GM21360 (cell line): ENCODE data around the gene ZNF70.

Experiments used
- ATAC-seq: cut with Tn5 transposase; IDR thresholded peaks from one replicate; pipeline ENCODE4 v1.9.1; 2021; ENCODE audit warnings: mild to moderate bottlenecking, moderate library complexity; ENCODE audit not compliant: unreplicated experiment

Gene ZNF70

DNA sequence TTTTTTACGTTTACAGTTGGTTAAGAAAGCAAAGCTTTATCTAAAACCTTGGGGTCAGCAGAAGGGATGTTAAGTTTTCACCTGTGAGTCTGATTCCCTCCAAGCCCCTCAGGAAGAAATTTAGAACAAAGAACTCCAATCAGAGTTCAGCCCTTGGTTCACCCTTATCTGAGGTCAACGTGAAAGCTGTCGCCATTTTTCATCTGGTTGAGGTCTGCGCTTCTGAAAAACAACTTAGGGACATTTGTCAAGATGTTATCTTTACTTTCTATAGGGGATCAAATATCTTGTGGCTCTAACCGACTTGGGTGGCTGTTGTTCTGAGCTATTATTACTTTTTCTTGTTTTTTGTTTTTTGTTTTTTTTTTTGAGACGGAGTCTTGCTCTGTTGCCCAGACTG lies 30.1 kb downstream of the ZNF70 start:
- ATAC-seq: no peak

DNA sequence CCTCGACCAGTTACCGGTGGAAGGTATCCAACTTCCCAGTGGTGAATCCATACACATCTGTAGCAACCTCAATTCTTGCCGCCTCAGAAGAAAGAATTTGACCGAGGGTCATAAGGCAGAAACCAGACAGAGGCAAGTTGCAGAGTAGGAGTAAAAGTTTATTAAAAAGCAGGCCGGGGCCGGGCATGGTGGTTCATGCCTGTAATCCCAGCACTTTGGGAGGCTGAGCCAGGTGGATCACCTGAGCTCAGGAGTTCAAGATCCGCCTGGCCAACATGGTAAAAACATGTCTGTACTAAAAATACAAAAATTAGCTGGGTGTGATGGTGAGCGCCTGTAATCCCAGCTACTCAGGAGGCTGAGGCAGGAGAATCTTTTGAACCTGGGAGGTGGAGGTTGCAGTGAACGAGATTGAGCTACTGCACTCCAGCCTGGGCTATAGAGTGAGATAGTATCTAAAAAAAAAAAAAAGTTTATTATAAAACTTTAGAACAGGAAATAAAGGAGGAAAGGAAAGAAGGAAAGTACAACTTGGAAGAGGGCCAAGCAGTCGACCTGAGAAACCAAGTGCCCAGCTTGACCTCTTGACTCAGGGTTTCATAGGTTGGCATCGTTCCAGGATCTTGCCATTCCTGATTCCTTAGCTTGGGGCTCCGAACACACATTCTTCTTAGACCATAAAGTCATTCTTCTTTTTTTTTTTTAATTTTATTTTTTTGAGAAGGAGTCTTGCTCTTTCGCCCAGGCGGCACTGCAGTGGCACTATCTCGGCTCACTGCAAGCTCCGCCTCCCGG lies 32.3 kb downstream of the ZNF70 start:
- ATAC-seq: no peak

- ATAC-seq: peak; percentile 84
Measured at GRCh38 chr22:23716811-23717801, 33.8 kb downstream of the ZNF70 start.

DNA sequence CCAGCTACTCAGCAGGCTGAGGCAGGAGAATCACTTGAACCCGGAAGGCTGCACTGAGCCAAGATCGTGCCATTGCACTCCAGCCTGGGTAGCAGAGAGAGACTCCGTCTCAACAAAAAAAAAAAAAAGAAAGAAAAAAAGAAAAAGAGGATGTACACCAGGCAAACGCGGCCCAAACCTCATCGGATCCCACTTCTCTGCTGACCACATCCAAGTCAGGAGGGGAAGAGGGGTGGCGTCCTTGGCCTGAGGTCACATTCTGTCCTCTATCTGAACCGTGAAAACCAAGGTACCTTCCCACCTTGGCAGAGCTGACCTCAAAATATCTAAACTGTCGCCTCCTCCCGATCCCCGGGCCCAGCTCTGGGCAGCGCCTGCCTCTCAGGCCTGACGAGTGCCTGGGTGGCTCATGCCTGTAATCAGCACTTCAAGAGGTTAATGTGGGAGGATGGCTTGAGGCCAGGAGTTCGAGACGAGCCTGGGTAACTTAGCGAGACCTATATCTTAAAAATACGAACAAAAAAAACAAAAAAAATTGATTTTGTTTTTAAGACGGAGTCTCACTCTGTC lies 35.0 kb downstream of the ZNF70 start:
- no peak for ATAC-seq

- ATAC-seq: no peak
Measured at GRCh38 chr22:23714596-23715578, 36.0 kb downstream of the ZNF70 start.

DNA sequence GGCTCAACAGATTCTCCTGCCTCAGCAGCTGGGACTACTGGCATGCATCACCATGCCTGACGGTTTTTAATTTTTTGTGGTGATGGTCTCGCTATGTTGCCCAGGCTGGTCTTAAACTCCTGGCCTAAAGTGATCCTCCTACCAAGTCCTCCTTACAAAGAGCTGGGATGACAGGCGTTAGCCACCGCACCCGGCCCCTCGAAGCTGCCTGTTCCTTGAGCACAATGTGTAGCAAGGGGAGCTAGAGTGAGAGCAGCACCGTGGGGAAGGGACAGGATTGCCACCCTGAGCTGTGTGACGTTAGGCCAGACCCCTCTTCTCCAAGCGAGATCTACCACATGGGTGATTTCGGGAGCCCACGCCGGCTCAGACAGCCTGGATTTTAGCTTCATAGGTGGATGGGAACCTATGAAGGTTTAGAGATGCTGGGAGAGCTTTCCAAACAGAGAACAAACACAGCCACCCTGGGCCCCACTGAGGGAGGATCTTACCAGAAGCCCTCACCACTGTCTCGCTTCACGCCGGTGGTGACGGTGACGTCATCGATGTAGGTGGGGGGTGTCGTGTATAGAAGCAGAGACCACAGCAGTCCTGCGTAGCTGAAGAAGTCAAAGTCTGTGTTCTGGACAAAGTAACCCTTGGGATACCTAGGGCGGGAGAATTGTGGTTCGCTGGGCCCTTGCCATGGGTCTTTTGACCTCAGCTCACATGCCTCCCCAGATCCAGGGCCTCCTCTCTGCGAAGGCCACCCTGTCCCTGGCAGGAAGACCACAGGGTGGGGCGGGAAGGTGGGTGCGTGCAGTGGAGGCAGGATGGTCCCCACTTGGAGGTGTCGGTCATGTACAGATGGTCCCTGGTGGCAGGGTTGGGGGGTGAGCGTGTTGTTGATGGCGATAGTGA lies 37.0 kb downstream of the ZNF70 start:
- no peak for ATAC-seq

DNA sequence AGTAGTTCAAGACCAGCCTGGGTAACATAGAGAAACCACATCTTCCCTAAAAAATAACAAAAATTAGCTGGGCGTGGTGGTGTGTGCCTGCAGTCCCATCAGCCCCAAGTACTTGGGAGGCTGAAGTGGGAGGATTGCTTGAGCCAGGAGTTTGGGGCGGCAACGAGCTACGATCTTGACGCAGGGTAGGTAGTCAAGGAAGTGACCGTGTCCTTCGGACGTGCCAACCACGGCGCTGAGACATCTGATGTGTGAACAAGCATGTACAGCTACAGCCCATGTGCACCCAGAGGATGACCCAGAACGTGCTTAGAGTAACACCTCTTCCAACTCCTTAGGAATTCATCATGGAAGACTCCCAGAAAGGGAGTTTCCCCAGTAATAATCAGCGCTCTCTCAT lies 38.7 kb downstream of the ZNF70 start:
- ATAC-seq: no peak

- no peak for ATAC-seq
Measured at GRCh38 chr22:23709107-23709506, 41.8 kb downstream of the ZNF70 start.

DNA sequence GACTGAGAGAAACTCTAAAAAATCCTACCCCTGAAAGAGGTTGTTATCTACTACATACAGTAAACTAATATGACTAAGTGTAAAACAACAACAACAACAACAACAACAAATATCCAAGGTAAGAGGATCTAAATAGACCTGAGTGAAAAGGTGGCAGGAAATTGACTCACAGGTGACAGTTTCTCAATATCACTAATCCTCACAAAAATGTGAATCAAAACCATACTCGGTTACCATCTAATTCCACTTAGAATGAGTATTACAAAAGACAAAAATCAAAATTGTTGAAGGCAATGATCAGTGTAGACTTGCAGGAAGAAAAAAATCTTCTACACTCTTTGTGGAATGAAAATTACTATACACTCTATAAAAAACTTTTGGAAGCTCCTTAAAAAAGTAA lies 42.6 kb downstream of the ZNF70 start:
- ATAC-seq: no peak

- no peak for ATAC-seq
Measured at GRCh38 chr22:23705358-23705757, 45.6 kb downstream of the ZNF70 start.

- ATAC-seq: no peak
Measured at GRCh38 chr22:23704829-23705228, 46.1 kb downstream of the ZNF70 start.

- no peak for ATAC-seq
Measured at GRCh38 chr22:23704062-23704461, 46.9 kb downstream of the ZNF70 start.

GRCh38 chr22:23700706-23701105 lies 50.2 kb downstream of the ZNF70 start:
- no peak for ATAC-seq

- no peak for ATAC-seq
Measured at GRCh38 chr22:23698673-23699235, 52.2 kb downstream of the ZNF70 start.

GRCh38 chr22:23698094-23698493 lies 52.8 kb downstream of the ZNF70 start:
- no peak for ATAC-seq

DNA sequence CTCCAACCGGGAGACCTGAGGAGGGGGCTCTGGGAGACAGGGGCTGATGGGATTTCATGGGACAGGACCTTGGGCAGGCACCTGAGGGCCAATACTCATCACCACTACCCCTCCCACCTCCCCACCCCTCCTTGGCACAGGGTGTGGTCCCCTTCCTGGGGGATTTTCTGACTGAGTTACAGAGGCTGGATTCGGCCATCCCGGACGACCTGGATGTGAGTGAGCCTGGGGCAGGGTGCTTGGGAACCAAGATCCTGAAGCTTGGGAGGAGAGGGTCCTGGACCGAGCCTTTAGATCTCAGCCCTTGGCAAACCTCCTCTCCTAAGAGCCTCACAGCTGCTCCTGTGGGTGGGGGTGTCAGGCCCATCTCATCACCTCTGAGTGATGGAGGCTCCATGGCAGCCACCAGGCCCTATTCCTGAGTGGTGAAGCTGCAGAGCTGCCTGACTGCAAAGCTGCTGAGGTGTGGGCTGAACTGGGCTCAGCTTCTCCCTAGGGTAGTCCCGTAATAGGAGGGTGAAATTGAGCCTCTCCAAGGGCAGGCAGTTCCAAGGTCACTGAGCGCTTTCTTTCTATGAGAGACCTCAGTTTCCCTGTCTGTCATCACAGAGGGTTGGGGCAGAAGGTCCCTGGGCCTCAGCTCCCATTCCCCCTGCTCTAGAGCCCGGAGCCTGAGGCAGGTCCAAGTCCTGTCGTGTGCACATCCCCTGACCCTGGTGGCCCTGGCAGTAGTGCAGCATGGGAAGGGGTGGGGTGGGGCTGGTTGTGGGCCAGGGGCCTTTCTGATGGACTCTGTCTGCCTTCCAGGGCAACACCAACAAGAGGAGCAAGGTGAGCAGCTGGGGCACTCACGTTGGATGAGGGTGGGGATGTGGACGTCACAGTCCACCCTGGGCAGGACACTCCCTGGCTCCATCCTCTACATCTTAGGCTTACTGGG lies 53.6 kb downstream of the ZNF70 start:
- no peak for ATAC-seq

DNA sequence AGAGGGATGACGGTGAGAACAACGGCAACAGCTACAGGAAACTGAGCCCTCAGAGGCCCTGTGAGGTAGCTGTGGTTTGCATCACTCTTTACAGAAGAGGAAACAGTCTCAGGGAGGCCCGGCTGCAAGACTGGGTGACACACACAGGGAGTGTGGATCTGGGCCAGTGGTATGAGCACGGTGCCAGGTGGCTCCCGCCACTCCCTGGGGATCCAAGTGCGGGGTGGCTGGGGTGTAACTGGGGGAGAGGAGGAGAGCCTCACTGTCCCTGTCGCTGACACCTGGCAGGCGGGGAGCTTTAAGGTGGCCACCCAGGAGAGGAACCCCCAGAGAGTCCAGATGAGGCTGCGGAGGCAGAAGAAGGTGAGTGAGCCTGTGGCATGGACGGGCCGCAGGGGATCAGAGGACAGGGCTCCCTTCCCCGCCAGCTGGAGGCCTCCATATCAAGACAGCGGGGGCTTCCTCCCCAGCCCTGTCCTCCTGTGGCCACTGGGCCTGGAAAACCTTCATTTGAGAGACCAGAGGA lies 54.5 kb downstream of the ZNF70 start:
- no peak for ATAC-seq
